ENCODE measurements around the gene APAF1. TPM values are rescaled to one million over a fixed set of nuclear protein-coding genes. Genes with fewer than 3 reads are reported as not detected.

The APAF1 gene
- total and polyA plus RNA-seq, 10 of the 15 experiments (the other 5 are each of a cell fraction or from before 2014, with no cell fraction given) = 4.2 to 19.1 (median 14.2) TPM

DNA sequence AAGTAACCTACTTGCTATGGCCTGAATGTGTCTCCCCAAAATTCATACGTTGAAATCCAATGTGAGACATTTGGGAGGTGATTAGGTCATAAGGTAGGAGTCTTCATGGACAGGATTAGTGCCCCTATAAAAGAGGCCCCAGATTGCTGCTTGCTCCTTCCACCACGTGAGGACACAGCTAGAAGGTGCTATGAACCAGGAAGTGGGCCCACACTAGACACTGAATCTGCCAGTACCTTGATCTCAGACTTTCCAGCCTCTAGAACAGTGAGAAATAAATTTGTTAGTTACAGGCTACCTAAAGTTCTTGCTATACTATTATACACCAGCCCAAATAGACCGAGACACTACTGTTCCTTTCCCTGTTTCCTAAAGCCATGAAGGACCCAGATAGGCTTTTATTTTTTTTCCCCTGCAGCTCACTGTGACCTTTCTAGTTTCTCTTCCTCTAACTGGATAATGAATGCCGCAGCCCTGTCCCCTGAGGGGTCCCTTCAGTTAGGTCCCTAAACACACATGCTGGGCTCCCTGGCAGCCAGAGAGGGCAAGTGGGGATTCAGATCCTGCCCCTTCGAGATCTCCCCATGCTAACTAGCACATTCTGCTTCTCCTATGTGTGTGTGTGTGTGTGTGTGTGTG, 32.3 kb upstream of the APAF1 start (continued):
- 0 out of 2 replicates have a peak, but pooled peaks have one; percentile 18 for TF ChIP-seq SMARCA5 (IDR thresholded peaks at IDR 0.05)
- TF ChIP-seq, protein P1, sequence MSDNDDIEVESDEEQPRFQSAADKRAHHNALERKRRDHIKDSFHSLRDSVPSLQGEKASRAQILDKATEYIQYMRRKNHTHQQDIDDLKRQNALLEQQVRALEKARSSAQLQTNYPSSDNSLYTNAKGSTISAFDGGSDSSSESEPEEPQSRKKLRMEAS (IDR thresholded peaks at IDR 0.05; ENCODE audit: low read depth, low read length) = peak; percentile 39; the same call in 1 of the 2 replicates
- 0 out of 2 replicates have a peak, but pooled peaks have one; percentile 6 for TF ChIP-seq IRF4 (IDR thresholded peaks at IDR 0.05; ENCODE audit: low read depth, low read length)
- no peak for TF ChIP-seq SIN3A (IDR thresholded peaks at IDR 0.05; ENCODE audit: low read depth, low read length)

DNA sequence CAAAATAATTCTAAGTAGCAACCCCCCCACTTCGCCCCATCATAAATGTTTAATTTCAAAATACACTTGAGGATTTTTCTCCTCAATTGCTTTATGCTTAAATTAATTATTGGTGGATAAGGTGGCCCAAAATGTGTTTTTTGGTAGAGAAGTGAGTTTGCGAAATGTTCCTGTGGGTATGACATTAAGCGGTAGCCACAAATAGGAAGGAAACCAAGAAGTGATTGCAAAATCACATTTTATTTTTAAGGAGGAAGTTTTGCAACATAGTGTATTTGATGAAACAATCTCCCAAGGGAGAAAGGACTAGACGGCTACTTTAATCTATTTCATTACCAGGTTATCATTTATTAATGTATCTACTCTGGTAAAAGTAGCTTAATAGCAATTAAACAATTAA, 26.1 kb upstream of the APAF1 start:
- H3K36me3 ChIP-seq (ENCODE audit: control insufficient read depth in 2 of 2, insufficient read depth in 2 of 2, low read length in 1 of 2) = no peaks in the 10 kb centered on the region
- RAD21 ChIA-PET (ENCODE audit: unreplicated experiment) = interaction anchor here (0.7 kb wide), 2 partner anchors 14 to 221 kb away, joined by 4 read pairs; no protein-coding TSS in a partner anchor
- CTCF ChIA-PET = interaction anchor here (0.9 to 1.5 kb wide), 3 partner anchors 13 to 21 kb away, joined by 3 read pairs; no protein-coding TSS in a partner anchor
- no peaks in the 10 kb centered on the region for H3K4me1 ChIP-seq (ENCODE audit: control insufficient read depth, insufficient read depth, low read length)
- FAIRE-seq = no peak
- DNase-seq (ENCODE audit: low read depth, low spot score) = no peak
- no peak overlapping the region for H3K9ac ChIP-seq (ENCODE audit: control insufficient read depth, insufficient read depth, low read length)
- H4K20me1 ChIP-seq (ENCODE audit: control insufficient read depth, insufficient read depth) = no peaks in the 10 kb centered on the region
- intact Hi-C loops (cut with micrococcal nuclease; ENCODE audit: unreplicated experiment) = no loop called here
- H2AFZ ChIP-seq (ENCODE audit: control insufficient read depth, low read depth, low read length) = no peak overlapping the region
- BruUV-seq (replicated peaks) = no TSS peak
- H3K4me2 ChIP-seq (ENCODE audit: control insufficient read depth, insufficient read depth) = no peak overlapping the region
- WGBS (ENCODE audit: insufficient coverage, insufficient replicate concordance, low lambda C conversion rate, missing lambda C conversion rate) = 66% methylated on average over 4 of the region's 4 CpGs
- no peak overlapping the region for H3K4me3 ChIP-seq
- in situ Hi-C loops (cut with MboI) = no loop called here
- H3K27me3 ChIP-seq (replicated peaks in 1 of 2; ENCODE audit: control insufficient read depth in 2 of 2, insufficient read depth in 2 of 2, low read length in 1 of 2) = no peaks in the 10 kb centered on the region
- no peaks in the 10 kb centered on the region for H3K79me2 ChIP-seq (ENCODE audit: control insufficient read depth, insufficient read depth, low read length)
- no peak overlapping the region for H3K27ac ChIP-seq (ENCODE audit: control insufficient read depth, insufficient read depth)
- H3K9me3 ChIP-seq (replicated peaks; ENCODE audit: control insufficient read depth, insufficient read depth, low read length) = no peaks in the 10 kb centered on the region
- POLR2A ChIA-PET = interaction anchor here (0.6 to 1.0 kb wide), 4 partner anchors 22 to 31 kb away, joined by 3 to 7 read pairs (median 4); partner anchors contain the start of genes IKBIP and SLC25A3
- ATAC-seq = no peak
- SMC1A ChIA-PET (ENCODE audit: uncharacterized antibody, unreplicated experiment) = interaction anchor here (0.9 to 4.1 kb wide), 6 partner anchors 11 to 52 kb away, joined by 3 to 13 read pairs (median 5); no protein-coding TSS in a partner anchor
- TF ChIP-seq JUNB (IDR thresholded peaks at IDR 0.05) = no peak
- TF ChIP-seq CREM (IDR thresholded peaks at IDR 0.05; ENCODE audit: low read depth) = no peak
- TF ChIP-seq CBX5 (IDR thresholded peaks at IDR 0.05; ENCODE audit: low read depth) = no peak
- no peak for TF ChIP-seq SP1 (IDR thresholded peaks at IDR 0.05; ENCODE audit: low read depth, low read length)
- TF ChIP-seq, protein P2, sequence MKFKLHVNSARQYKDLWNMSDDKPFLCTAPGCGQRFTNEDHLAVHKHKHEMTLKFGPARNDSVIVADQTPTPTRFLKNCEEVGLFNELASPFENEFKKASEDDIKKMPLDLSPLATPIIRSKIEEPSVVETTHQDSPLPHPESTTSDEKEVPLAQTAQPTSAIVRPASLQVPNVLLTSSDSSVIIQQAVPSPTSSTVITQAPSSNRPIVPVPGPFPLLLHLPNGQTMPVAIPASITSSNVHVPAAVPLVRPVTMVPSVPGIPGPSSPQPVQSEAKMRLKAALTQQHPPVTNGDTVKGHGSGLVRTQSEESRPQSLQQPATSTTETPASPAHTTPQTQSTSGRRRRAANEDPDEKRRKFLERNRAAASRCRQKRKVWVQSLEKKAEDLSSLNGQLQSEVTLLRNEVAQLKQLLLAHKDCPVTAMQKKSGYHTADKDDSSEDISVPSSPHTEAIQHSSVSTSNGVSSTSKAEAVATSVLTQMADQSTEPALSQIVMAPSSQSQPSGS (IDR thresholded peaks at IDR 0.05; ENCODE audit: low read length) = no peak
- TF ChIP-seq YY1 (IDR thresholded peaks at IDR 0.05; ENCODE audit: low read depth, low read length) = no peak
- TF ChIP-seq, protein P3, sequence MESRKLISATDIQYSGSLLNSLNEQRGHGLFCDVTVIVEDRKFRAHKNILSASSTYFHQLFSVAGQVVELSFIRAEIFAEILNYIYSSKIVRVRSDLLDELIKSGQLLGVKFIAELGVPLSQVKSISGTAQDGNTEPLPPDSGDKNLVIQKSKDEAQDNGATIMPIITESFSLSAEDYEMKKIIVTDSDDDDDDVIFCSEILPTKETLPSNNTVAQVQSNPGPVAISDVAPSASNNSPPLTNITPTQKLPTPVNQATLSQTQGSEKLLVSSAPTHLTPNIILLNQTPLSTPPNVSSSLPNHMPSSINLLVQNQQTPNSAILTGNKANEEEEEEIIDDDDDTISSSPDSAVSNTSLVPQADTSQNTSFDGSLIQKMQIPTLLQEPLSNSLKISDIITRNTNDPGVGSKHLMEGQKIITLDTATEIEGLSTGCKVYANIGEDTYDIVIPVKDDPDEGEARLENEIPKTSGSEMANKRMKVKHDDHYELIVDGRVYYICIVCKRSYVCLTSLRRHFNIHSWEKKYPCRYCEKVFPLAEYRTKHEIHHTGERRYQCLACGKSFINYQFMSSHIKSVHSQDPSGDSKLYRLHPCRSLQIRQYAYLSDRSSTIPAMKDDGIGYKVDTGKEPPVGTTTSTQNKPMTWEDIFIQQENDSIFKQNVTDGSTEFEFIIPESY (IDR thresholded peaks at IDR 0.05) = no peak
- TF ChIP-seq, protein P4, sequence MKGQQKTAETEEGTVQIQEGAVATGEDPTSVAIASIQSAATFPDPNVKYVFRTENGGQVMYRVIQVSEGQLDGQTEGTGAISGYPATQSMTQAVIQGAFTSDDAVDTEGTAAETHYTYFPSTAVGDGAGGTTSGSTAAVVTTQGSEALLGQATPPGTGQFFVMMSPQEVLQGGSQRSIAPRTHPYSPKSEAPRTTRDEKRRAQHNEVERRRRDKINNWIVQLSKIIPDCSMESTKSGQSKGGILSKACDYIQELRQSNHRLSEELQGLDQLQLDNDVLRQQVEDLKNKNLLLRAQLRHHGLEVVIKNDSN (IDR thresholded peaks at IDR 0.05; ENCODE audit: borderline replicate concordance, extremely low read length, insufficient read depth, low read depth, low read length) = no peak
- TF ChIP-seq, protein P5, sequence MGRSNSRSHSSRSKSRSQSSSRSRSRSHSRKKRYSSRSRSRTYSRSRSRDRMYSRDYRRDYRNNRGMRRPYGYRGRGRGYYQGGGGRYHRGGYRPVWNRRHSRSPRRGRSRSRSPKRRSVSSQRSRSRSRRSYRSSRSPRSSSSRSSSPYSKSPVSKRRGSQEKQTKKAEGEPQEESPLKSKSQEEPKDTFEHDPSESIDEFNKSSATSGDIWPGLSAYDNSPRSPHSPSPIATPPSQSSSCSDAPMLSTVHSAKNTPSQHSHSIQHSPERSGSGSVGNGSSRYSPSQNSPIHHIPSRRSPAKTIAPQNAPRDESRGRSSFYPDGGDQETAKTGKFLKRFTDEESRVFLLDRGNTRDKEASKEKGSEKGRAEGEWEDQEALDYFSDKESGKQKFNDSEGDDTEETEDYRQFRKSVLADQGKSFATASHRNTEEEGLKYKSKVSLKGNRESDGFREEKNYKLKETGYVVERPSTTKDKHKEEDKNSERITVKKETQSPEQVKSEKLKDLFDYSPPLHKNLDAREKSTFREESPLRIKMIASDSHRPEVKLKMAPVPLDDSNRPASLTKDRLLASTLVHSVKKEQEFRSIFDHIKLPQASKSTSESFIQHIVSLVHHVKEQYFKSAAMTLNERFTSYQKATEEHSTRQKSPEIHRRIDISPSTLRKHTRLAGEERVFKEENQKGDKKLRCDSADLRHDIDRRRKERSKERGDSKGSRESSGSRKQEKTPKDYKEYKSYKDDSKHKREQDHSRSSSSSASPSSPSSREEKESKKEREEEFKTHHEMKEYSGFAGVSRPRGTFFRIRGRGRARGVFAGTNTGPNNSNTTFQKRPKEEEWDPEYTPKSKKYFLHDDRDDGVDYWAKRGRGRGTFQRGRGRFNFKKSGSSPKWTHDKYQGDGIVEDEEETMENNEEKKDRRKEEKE (IDR thresholded peaks at IDR 0.05) = no peak
- TF ChIP-seq RAD21 (IDR thresholded peaks at IDR 0.05; ENCODE audit: insufficient read depth, low read depth, low read length) = no peak
